Natural killer cell treated with Interleukin-12 subunit alpha and Interleukin-12 subunit beta and Interleukin-15 and Interleukin-18, amount 100 ng/mL, for 72 hours (primary cell): Measurements from ENCODE around the gene REELD1. TPM values are rescaled to one million over a fixed set of nuclear protein-coding genes. Genes with fewer than 3 reads are reported as not detected.

Experiments used
- ATAC-seq, 2 donors: fragments of 150-1000 bp; cut with Tn5 transposase in 1 of 2; sonication (Bioruptor Pico), chemical (Tn5 transposase) in 1 of 2; 2 replicates each; pipeline ENCODE4 v1.10.0; 2021
- DNase-seq: peaks from one replicate; pipeline ENCODE4 v3.0.0; 2022; ENCODE audit warnings: low spot score
- H3K27ac Mint-ChIP-seq, 2 donors: 1 replicate in 1 of 2; 2 replicates in 1 of 2; pipeline ENCODE4 v1.8.0; 2022; ENCODE audit warnings: mixed read lengths in 2 of 2, mild to moderate bottlenecking in 1 of 2, moderate library complexity in 1 of 2
- H3K27me3 Mint-ChIP-seq, 2 donors: 1 replicate in 1 of 2; 2 replicates in 1 of 2; pipeline ENCODE4 v1.8.0; 2022; ENCODE audit warnings: mixed read lengths in 2 of 2
- H3K36me3 Mint-ChIP-seq: one replicate; pipeline ENCODE4 v1.8.0; 2022; ENCODE audit warnings: mixed read lengths
- H3K4me1 Mint-ChIP-seq, 2 donors: 1 replicate in 1 of 2; 2 replicates in 1 of 2; pipeline ENCODE4 v1.8.0; 2022; ENCODE audit warnings: low read depth in 2 of 2, mixed read lengths in 2 of 2, mild to moderate bottlenecking in 1 of 2
- H3K4me3 Mint-ChIP-seq: one replicate; pipeline ENCODE4 v1.8.0; 2022; ENCODE audit warnings: mixed read lengths
- H3K9me3 Mint-ChIP-seq: 2 replicates; pipeline ENCODE4 v1.8.0; 2022; ENCODE audit warnings: mixed read lengths
- total RNA-seq, 2 donors: library from RNA; stranded (reverse); gene quantifications; one replicate each; pipeline ENCODE4 v1.2.3, GENCODE V29; 2022

REELD1 gene
- total RNA-seq, 2 donors from 2014 or later: 1.0 TPM; not detected in 1

DNA sequence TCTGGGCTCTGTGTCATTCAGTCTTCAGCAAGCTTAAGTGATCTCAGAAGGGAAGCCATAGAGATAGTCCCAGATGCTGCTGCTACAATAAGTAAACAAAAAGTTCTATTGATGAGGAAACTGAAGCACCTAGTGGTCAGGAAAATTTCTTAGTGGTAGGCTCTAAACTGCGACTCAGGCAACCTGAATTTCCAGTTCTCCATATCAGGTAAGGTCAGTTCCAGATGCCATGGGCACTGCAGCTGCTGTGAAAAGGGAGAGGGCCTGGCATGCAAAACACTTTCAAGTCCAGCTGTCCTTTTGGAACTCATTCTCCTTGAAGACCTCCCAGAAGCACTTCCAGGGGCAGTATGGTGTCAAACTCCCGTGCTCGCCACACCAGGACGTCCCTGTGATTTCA, 46.2 kb downstream of the REELD1 start:
- no peak overlapping the region for H3K4me3 Mint-ChIP-seq
- H3K4me1 Mint-ChIP-seq: no peaks in the 10 kb centered on the region
- H3K27me3 Mint-ChIP-seq: no peaks in the 10 kb centered on the region
- DNase-seq (no peak), ATAC-seq (no peak)
- H3K36me3 Mint-ChIP-seq: peaks cover 8% of the 10 kb centered on the region
- H3K9me3 Mint-ChIP-seq: no peaks in the 10 kb centered on the region
- no peak overlapping the region for H3K27ac Mint-ChIP-seq

DNA sequence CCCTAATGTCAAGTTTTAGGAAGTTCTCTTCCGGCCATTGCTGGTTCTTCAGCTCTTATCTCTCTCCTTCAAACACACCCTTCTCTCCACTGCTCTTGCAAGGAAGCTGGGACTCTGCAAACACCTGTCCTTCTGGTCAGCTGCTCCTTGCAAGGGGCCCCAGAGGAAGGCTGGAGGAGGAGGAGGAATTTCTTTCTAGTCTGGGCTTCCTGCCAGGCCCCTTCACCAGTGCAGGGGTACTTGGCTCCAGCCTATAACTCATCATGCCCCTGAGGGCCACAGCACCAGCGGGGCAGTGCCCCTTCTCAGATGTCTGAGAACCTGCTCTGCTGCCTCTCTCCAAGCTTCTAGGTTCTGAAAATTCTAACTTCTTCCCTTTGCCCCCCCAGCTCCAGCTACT, 46.7 kb downstream of the REELD1 start:
- H3K4me1 Mint-ChIP-seq: no peaks in the 10 kb centered on the region
- no peak overlapping the region for H3K4me3 Mint-ChIP-seq
- H3K27ac Mint-ChIP-seq: no peak overlapping the region
- DNase-seq (no peak), ATAC-seq (no peak)
- H3K27me3 Mint-ChIP-seq: no peaks in the 10 kb centered on the region
- H3K36me3 Mint-ChIP-seq: peaks cover 8% of the 10 kb centered on the region
- H3K9me3 Mint-ChIP-seq: no peaks in the 10 kb centered on the region

DNA sequence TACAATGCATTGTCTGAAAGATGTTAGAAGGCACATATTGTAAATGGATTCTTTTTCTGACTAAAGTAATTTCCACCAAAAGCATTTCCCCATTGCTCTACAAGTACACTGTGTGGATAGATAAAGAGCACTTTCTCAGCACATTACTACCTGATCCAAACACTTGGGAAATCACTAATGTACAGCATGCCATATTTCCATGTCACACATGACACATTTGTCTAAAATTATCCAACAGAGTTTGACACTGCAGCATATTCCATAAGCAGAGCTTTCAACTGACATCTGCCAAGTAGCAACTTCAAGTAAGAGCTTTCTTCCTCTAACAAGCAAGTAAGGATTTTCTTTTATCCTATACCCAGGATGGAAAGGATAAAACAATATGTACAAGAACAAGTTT, 49.5 kb downstream of the REELD1 start:
- Mint-ChIP-seq H3K4me1 (no peaks in the 10 kb centered on the region), H3K27ac (no peak overlapping the region), H3K4me3 (no peak overlapping the region), H3K27me3 (no peaks in the 10 kb centered on the region), H3K9me3 (no peaks in the 10 kb centered on the region), H3K36me3 (peaks cover 1% of the 10 kb centered on the region)
- ATAC-seq (no peak), DNase-seq (no peak)

DNA sequence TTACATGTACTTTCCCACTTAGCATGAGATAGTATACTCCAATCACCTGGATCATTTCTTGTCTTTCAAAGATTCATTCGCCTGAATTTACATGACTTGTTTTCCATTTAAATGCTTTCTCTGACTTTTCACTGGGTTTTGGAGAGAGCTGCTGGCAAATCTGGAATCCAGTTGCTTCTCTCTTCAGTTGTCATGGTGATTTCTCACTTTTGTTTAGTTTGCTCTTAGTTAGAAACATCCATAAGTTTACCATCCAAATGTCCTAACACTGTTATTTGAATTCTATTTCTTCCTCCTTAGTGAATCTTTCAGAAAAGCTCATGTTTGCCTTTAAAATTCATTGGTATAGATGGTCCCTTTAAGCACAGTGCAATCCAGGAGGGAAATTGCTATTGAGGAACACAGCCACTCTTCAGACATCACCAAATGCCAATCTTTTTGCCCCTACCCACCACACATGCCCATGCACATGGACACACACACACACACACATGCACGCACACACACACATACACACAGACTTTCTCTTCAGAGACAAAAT, 51.7 kb downstream of the REELD1 start:
- Mint-ChIP-seq H3K4me1 (no peaks in the 10 kb centered on the region), H3K36me3 (no peaks in the 10 kb centered on the region), H3K9me3 (no peaks in the 10 kb centered on the region), H3K27ac (no peak overlapping the region), H3K27me3 (no peaks in the 10 kb centered on the region), H3K4me3 (no peak overlapping the region)
- ATAC-seq (no peak), DNase-seq (no peak)

DNA sequence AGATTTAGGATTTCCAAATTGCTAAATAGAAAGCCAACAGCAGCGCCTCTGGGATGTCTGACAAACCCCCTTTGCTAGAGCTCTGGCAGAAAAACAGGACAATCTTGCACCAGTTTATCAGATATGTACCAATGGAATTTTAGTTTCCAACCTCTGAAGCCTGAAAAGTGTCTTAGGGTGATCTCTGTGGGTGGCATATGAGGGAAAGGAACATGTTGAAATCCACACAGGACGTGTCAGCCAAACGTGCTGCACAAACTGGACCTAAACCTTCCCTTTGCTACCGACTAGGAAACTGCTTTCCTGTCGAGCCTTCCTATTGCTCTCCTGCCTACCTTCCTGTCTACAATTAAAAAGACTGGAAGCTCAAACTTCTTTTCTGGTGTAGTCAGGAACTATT, 53.5 kb downstream of the REELD1 start:
- Mint-ChIP-seq H3K9me3 (no peaks in the 10 kb centered on the region), H3K4me3 (no peak overlapping the region), H3K27me3 (no peaks in the 10 kb centered on the region), H3K27ac (no peak overlapping the region), H3K36me3 (no peaks in the 10 kb centered on the region), H3K4me1 (no peaks in the 10 kb centered on the region)
- DNase-seq (no peak), ATAC-seq (no peak)

DNA sequence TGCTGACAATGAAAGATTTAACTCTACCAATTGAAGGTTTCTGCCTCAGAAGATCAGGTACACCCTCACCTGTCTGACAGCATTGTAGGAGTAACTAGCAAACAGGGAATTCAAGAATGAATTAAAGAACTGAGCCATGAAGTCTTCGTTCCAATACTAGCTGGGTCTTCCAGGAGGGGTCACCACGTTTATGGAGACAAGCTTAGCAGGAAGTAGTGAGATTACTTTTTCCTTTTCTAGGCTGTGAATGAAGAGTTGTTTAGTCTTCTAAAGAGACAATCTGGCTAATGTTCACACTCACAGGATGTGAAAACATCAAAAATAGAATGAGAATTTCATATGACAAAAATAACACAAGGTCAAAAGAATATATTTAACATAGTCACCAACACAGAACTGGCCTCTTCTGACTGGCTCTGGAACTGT, 54.9 kb downstream of the REELD1 start:
- no peaks in the 10 kb centered on the region for H3K27me3 Mint-ChIP-seq
- H3K4me3 Mint-ChIP-seq: no peak overlapping the region
- H3K9me3 Mint-ChIP-seq: no peaks in the 10 kb centered on the region
- H3K4me1 Mint-ChIP-seq: no peaks in the 10 kb centered on the region
- H3K36me3 Mint-ChIP-seq: no peaks in the 10 kb centered on the region
- DNase-seq: no peak
- H3K27ac Mint-ChIP-seq: no peak overlapping the region
- ATAC-seq: no peak

DNA sequence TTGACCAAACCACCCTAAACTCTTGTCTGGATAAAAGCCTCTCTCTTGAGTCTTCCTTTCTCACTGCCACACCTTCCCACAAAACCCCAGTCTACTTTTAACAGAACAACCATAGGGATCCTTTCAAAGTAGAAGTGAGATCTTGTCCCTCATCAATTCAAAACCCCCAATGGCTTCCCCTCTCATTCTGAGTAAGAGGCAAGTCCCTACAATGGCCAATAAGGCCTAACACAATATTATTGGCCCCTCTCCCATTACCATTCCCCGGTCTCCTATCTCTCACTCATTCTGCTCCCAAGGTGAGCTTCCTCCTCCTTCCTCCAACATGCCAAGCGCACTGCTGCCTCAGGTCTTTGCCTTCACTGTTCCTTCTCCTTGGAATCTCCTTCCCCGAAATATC, 57.1 kb downstream of the REELD1 start:
- no peaks in the 10 kb centered on the region for H3K9me3 Mint-ChIP-seq
- H3K4me1 Mint-ChIP-seq: no peaks in the 10 kb centered on the region
- peak overlapping the region in 1 of 2 donors; percentile 12 for H3K27ac Mint-ChIP-seq

DNA sequence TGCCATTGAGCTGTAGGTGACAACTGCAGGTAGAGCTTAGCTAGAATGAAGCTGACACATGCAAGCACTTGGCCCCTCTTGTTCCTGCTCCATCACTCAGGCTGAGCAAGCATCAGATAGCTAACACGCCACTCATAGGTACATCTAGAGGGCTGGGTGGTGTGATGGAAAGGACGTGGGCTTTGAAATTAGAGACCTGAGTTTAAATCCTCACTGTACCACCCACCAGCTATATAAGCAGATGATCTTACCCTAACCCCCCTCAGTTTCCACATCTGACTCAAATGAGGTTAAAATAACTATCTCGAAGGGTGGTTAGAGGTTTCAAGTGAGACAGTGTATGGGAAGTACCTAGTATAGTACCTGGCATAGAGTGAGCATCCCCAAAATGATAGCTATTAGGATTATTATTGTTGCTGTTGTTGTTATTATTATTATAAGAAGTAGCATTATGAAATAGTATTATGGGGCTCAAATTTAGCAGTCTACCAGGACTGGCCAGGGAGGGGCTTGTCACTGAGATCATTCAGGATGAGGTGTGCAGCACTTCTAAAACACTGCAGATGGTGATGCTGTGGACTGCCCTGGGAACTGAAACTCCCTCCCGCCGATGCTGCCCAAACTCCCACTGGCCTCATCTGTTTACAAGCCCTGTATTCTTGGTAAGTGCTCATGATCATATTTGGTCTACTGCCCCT, 59.0 kb downstream of the REELD1 start:
- no peak for DNase-seq
- H3K4me3 Mint-ChIP-seq: no peak overlapping the region
- H3K27ac Mint-ChIP-seq: no peak overlapping the region
- no peaks in the 10 kb centered on the region for H3K9me3 Mint-ChIP-seq
- no peaks in the 10 kb centered on the region for H3K4me1 Mint-ChIP-seq
- H3K36me3 Mint-ChIP-seq: no peaks in the 10 kb centered on the region
- peak in 1 of 2 donors; percentile 38 for ATAC-seq
- no peaks in the 10 kb centered on the region for H3K27me3 Mint-ChIP-seq

More for the DNA sequence above, 57.1 kb downstream of the REELD1 start:
- DNase-seq (no peak), ATAC-seq (no peak)
- no peak overlapping the region for H3K4me3 Mint-ChIP-seq
- no peaks in the 10 kb centered on the region for H3K27me3 Mint-ChIP-seq
- H3K36me3 Mint-ChIP-seq: no peaks in the 10 kb centered on the region

DNA sequence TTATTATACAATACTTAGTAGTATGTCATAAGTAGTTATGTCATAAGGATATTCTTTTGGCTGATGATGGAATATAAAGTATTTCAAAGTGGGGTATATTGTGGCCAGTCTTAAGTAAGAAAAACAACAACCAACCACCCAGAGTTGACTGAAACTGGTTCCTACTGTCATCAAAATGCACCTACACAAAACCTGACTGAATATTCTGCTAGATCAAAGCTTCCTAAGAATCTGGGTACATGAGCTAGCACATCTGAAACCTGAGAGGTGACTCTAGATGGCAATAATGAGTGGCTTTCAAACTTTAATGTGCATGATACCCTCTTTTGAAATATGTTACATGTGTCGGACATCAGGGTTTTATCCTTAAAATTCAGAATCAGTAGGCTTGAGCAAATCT, 60.4 kb downstream of the REELD1 start:
- Mint-ChIP-seq H3K36me3 (no peaks in the 10 kb centered on the region), H3K4me1 (no peaks in the 10 kb centered on the region), H3K27ac (no peak overlapping the region), H3K9me3 (no peaks in the 10 kb centered on the region), H3K4me3 (no peak overlapping the region), H3K27me3 (no peaks in the 10 kb centered on the region)
- ATAC-seq (no peak), DNase-seq (no peak)

DNA sequence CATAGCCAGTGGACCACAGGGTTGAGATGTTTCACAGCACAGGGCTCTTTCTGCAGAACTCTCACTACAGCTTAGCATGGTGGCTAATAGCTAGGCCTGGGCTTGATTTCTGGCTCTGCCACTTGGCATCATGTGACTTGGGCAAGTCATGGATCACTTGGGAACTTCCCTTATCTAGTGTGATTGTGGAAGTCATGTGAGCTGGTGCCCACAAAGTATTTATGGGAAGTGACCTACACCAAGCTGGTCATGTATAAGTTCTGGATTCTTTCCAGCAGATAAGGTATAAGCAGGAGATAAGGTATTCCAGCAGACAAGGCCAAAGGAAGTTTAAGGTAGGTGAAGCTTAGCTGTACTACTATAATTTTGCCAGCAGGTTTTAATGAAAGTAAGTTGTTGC, 61.0 kb downstream of the REELD1 start:
- ATAC-seq: no peak

DNA sequence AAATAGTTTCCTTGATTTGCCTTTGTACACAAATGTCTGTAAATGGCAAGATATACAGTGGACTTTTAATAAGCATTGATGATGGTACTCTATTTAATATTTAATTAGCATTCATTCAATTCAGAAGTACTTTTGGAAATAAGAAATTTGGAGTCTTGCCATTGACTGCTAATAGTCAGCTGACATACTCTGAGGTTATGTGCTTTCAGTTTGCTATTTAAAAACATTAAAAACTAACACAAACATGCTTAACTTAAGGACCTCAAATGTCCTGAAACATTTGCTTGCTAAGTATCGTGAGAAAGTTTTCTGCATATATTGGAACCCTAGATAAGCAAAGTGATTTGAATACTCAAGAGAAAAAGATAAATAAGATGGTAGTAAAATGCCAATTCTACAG, 64.6 kb downstream of the REELD1 start:
- Mint-ChIP-seq H3K27me3 (no peaks in the 10 kb centered on the region), H3K36me3 (peaks cover 4% of the 10 kb centered on the region), H3K4me3 (no peak overlapping the region), H3K4me1 (no peaks in the 10 kb centered on the region), H3K9me3 (no peaks in the 10 kb centered on the region), H3K27ac (no peak overlapping the region)
- DNase-seq (no peak), ATAC-seq (no peak)

More for the DNA sequence above, 61.0 kb downstream of the REELD1 start:
- Mint-ChIP-seq H3K27me3 (no peaks in the 10 kb centered on the region), H3K9me3 (no peaks in the 10 kb centered on the region), H3K27ac (no peak overlapping the region), H3K4me1 (no peaks in the 10 kb centered on the region), H3K4me3 (no peak overlapping the region), H3K36me3 (peaks cover under 1% of the 10 kb centered on the region)
- DNase-seq: no peak

Other genes starting within 250 kb of the REELD1 start
- 10 to 100 TPM; 34.8 to 61.6 TPM for gene LSM6, start 38.8 kb upstream of the REELD1 start, total RNA-seq